Measurements from ENCODE around the gene RASGRF2. TPM values are rescaled to one million over a fixed set of nuclear protein-coding genes. Genes with fewer than 3 reads are reported as not detected.

Gene RASGRF2
- polyA plus RNA-seq, 1 donor from 2014 or later = 0.42 TPM

- H3K9ac ChIP-seq (ENCODE audit: low read length) = no peak overlapping the region
- H4K20me1 ChIP-seq (ENCODE audit: insufficient read depth) = no peaks in the 10 kb centered on the region
- no peak overlapping the region for H3K4me2 ChIP-seq (ENCODE audit: low read length)
- H3K9me3 ChIP-seq (ENCODE audit: low read length) = no peaks in the 10 kb centered on the region
- H3F3A ChIP-seq (ENCODE audit: insufficient read depth, low read length, poor library complexity, severe bottlenecking) = no peaks in the 10 kb centered on the region
- no peak overlapping the region for H2AFZ ChIP-seq (ENCODE audit: low read depth, low read length)
- H3K36me3 ChIP-seq (ENCODE audit: insufficient read depth, low read length) = no peaks in the 10 kb centered on the region
- H3K79me2 ChIP-seq (replicated peaks; ENCODE audit: insufficient read depth, low read length) = no peaks in the 10 kb centered on the region
- no peaks in the 10 kb centered on the region for H3K9me2 ChIP-seq (ENCODE audit: insufficient read depth, low read length)
- TF ChIP-seq EP300 (conservative IDR thresholded peaks at IDR 0.05; ENCODE audit: poor library complexity, severe bottlenecking) (no peak), SMC3 (conservative IDR thresholded peaks at IDR 0.05; ENCODE audit: poor library complexity) (no peak), CTCF (IDR thresholded peaks at IDR 0.05; ENCODE audit: poor library complexity, severe bottlenecking) (no peak), TAF1 (IDR thresholded peaks at IDR 0.05; ENCODE audit: low read depth) (no peak), MXI1 (conservative IDR thresholded peaks at IDR 0.05; ENCODE audit: poor library complexity, severe bottlenecking) (no peak), EZH2 (IDR thresholded peaks at IDR 0.05; ENCODE audit: borderline replicate concordance, insufficient read depth, low read length, poor library complexity, severe bottlenecking) (no peak), RAD21 (conservative IDR thresholded peaks at IDR 0.05) (no peak), POLR2AphosphoS5 (IDR thresholded peaks at IDR 0.05) (no peak), REST (IDR thresholded peaks at IDR 0.05; ENCODE audit: borderline replicate concordance) (no peak)
- H3K27me3 ChIP-seq (ENCODE audit: insufficient read depth, low read depth, low read length) = no peaks in the 10 kb centered on the region
- H3K4me3 ChIP-seq (ENCODE audit: low read length) = no peak overlapping the region
- no peak overlapping the region for H3K27ac ChIP-seq (ENCODE audit: low read length)
These were observed 131.0 kb downstream of the RASGRF2 start for GRCh38 chr5:81091199-81091598.

- H3K9me3 ChIP-seq (ENCODE audit: low read length) = no peaks in the 10 kb centered on the region
These were observed 133.5 kb downstream of the RASGRF2 start for GRCh38 chr5:81093536-81094196.

More at GRCh38 chr5:81093536-81094196, 133.5 kb downstream of the RASGRF2 start:
- Histone ChIP-seq H3K27ac (ENCODE audit: low read length) (no peak overlapping the region), H3K4me3 (ENCODE audit: low read length) (no peak overlapping the region), H3K9me2 (ENCODE audit: insufficient read depth, low read length) (no peaks in the 10 kb centered on the region), H4K20me1 (ENCODE audit: insufficient read depth) (no peaks in the 10 kb centered on the region), H3F3A (ENCODE audit: insufficient read depth, low read length, poor library complexity, severe bottlenecking) (no peaks in the 10 kb centered on the region), H3K27me3 (ENCODE audit: insufficient read depth, low read depth, low read length) (no peaks in the 10 kb centered on the region), H3K79me2 (replicated peaks; ENCODE audit: insufficient read depth, low read length) (no peaks in the 10 kb centered on the region), H3K4me2 (ENCODE audit: low read length) (no peak overlapping the region), H3K9ac (ENCODE audit: low read length) (no peak overlapping the region), H2AFZ (ENCODE audit: low read depth, low read length) (no peak overlapping the region), H3K36me3 (ENCODE audit: insufficient read depth, low read length) (no peaks in the 10 kb centered on the region)
- TF ChIP-seq TAF1 (IDR thresholded peaks at IDR 0.05; ENCODE audit: low read depth) = no peak
- no peak for TF ChIP-seq RAD21 (conservative IDR thresholded peaks at IDR 0.05)
- no peak for TF ChIP-seq CTCF (IDR thresholded peaks at IDR 0.05; ENCODE audit: poor library complexity, severe bottlenecking)
- no peak for TF ChIP-seq POLR2AphosphoS5 (IDR thresholded peaks at IDR 0.05)
- TF ChIP-seq EZH2 (IDR thresholded peaks at IDR 0.05; ENCODE audit: borderline replicate concordance, insufficient read depth, low read length, poor library complexity, severe bottlenecking) = no peak
- TF ChIP-seq EP300 (conservative IDR thresholded peaks at IDR 0.05; ENCODE audit: poor library complexity, severe bottlenecking) = no peak
- TF ChIP-seq SMC3 (conservative IDR thresholded peaks at IDR 0.05; ENCODE audit: poor library complexity) = no peak
- no peak for TF ChIP-seq REST (IDR thresholded peaks at IDR 0.05; ENCODE audit: borderline replicate concordance)
- TF ChIP-seq MXI1 (conservative IDR thresholded peaks at IDR 0.05; ENCODE audit: poor library complexity, severe bottlenecking) = no peak
